BJ (cell line): ENCODE data around the gene APLN. TPM values are rescaled to one million over a fixed set of nuclear protein-coding genes. Genes with fewer than 3 reads are reported as not detected.
A peak's percentile ranks its signal among the peaks of the same experiment; 100 is the strongest.

Source experiments
- CTCF ChIA-PET: fragments of 350-600 bp; formaldehyde crosslinking; extraction: SDS; loops from one replicate; lab custom pipeline; 2021; ENCODE audit warnings: antibody characterized with exemption, inconsistent platforms; lab: Yijun Ruan, JAX
- POLR2A ChIA-PET: fragments of 300-600 bp; sonication (Branson Sonifier 250); formaldehyde crosslinking; extraction: SDS; loops from one replicate; lab custom pipeline; 2021; ENCODE audit warnings: antibody characterized with exemption; lab: Charles Lee
- DNase-seq: peaks from one replicate; pipeline ENCODE4 v3.0.0-alpha.2; 2011; ENCODE audit warnings: low read depth
- H3K27me3 ChIP-seq: 2 replicates; pipeline ENCODE4 v1.6.0; 2011; ENCODE audit warnings: low read length; ENCODE audit not compliant: control insufficient read depth, insufficient read depth
- H3K36me3 ChIP-seq: 2 replicates; pipeline ENCODE4 v1.5.1; 2011; ENCODE audit warnings: low read length; ENCODE audit not compliant: control insufficient read depth, insufficient read depth
- H3K4me3 ChIP-seq: 2 replicates; pipeline ENCODE4 v1.5.1; 2011; ENCODE audit warnings: low read depth, mild to moderate bottlenecking, control low read depth, low read length
- polyA minus RNA-seq: library from RNA; depleted of rRNA, polyadenylated mRNA; stranded (reverse); fragments of >200 nt; gene quantifications from 2 replicates; pipeline ENCODE4 v1.2.3, GENCODE V29; 2011; rRNA and poly(A)+ RNA removed
- polyA plus RNA-seq: library from polyadenylated mRNA; depleted of rRNA; stranded (reverse); fragments of >200 nt; gene quantifications from 2 replicates; pipeline ENCODE4 v1.2.3, GENCODE V29; 2011; rRNA removed
- TF ChIP-seq, protein P1 (sequence below): IDR thresholded peaks from 2 replicates; pipeline ENCODE4 v1.5.1; 2011; ENCODE audit warnings: low read depth, mild to moderate bottlenecking, control low read depth, inconsistent platforms, low read length, moderate library complexity; ENCODE audit not compliant: insufficient read depth

APLN gene, protein sequence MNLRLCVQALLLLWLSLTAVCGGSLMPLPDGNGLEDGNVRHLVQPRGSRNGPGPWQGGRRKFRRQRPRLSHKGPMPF
- polyA plus RNA-seq, result 0.09 and 0.11 TPM in 2 replicates
- polyA minus RNA-seq, result 0.10 TPM in 1 of 2 replicates, not detected in the other

DNA sequence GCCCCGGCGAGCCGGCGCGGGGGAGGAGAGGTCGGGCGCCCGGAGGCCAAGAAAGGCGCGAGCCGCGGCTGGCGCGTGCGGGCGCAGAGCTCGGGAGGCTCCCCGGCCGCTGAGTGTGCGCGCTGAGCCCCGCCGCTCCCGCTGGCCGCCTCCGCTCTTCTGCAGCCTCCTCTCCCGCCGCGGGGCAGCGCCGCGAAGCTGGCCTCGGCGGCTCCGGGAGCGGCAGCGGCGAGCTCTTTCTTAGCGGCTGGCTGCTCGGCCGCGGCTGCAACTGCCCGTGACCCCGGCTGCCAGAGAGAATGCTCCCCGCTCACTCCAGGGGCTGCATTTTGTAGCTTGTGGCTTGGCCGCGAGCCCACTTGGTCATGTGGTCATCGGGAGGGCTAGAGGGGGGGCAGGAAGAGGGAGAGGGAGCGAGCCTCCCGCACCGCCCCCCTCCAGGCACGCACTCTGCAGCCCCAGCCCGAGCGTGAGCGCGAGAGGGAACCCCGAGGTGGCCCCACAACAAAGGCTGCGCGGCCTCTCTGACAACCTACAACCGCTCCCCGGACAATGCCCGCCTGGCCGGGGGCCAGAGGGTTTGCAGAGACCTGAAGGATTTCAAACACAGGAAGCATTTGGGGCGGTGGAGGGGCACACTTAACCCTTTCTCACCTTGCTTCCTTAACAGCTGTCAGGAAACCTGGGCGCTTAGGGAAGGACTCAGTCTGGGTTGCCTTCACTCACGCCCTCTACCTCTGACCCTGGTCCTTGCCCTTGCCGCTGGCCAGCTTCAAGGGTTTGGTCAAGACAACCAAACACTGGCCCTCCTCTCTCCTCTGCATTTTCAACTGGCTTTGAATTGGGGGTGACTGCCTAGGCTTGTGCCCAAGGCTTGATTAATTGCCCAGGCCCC, at the start of gene APLN:
Gene APLN, minus strand, starts transcription at position 305 of the 895 bp plus-strand sequence. CDS start 326 bp downstream, outside the sequence.
- Histone ChIP-seq H3K27me3 (peaks cover 4% of the 10 kb centered on the region; the same call in 1 of the 2 replicates), H3K36me3 (no peaks in the 10 kb centered on the region), H3K4me3 (peak within 1 kb of the TSS; percentile 40)
- CTCF ChIA-PET, result interaction anchor here (0.6 to 3.8 kb wide), 5 partner anchors 11 to 72 kb away, joined by 3 to 19 read pairs (median 3); no protein-coding TSS in a partner anchor
- TF ChIP-seq, protein P1, sequence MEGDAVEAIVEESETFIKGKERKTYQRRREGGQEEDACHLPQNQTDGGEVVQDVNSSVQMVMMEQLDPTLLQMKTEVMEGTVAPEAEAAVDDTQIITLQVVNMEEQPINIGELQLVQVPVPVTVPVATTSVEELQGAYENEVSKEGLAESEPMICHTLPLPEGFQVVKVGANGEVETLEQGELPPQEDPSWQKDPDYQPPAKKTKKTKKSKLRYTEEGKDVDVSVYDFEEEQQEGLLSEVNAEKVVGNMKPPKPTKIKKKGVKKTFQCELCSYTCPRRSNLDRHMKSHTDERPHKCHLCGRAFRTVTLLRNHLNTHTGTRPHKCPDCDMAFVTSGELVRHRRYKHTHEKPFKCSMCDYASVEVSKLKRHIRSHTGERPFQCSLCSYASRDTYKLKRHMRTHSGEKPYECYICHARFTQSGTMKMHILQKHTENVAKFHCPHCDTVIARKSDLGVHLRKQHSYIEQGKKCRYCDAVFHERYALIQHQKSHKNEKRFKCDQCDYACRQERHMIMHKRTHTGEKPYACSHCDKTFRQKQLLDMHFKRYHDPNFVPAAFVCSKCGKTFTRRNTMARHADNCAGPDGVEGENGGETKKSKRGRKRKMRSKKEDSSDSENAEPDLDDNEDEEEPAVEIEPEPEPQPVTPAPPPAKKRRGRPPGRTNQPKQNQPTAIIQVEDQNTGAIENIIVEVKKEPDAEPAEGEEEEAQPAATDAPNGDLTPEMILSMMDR, result no peak
- POLR2A ChIA-PET, result no interaction called here
- no peak for DNase-seq

DNA sequence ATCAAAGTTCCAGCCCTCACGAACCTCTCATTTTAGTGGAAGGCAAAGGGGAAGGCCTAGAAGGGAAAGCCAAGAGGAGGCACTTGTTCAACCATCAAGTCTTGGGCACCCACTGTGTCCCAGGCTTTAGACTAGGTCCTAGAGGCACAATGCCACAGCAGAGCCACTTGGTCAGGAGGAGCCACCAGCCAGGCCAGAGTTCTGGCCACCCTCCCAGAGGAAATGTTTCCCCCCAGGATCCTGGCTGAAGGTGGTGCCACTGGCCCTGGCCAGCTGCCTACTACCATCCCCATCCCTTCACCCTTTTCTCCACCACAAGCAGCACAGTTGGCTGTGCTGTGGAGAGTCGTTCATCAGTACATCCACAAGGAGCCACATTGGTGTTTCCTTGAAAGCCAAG, 49.7 kb upstream of the APLN start:
- Histone ChIP-seq H3K36me3 (no peaks in the 10 kb centered on the region), H3K4me3 (no peak overlapping the region), H3K27me3 (no peaks in the 10 kb centered on the region)
- DNase-seq, result no peak
- ChIA-PET POLR2A (no interaction called here), CTCF (no interaction called here)
- TF ChIP-seq, protein P1, result no peak

- no peak for DNase-seq
- Histone ChIP-seq H3K4me3 (no peak overlapping the region), H3K27me3 (no peaks in the 10 kb centered on the region), H3K36me3 (no peaks in the 10 kb centered on the region)
- POLR2A ChIA-PET, result no interaction called here
- CTCF ChIA-PET, result no interaction called here
- TF ChIP-seq, protein P1, result no peak
Observed at GRCh38 chrX:129701624-129702069, 46.9 kb upstream of the APLN start.

GRCh38 chrX:129700536-129700935, 45.8 kb upstream of the APLN start:
- ChIA-PET POLR2A (no interaction called here), CTCF (interaction anchor here (1.3 kb wide), 1 partner anchor 13 kb away, joined by 3 read pairs; no protein-coding TSS in a partner anchor)
- H3K27me3 ChIP-seq, result peaks cover 2% of the 10 kb centered on the region; the same call in 1 of the 2 replicates
- H3K4me3 ChIP-seq, result no peak overlapping the region
- TF ChIP-seq, protein P1, result no peak
- DNase-seq, result no peak
- no peaks in the 10 kb centered on the region for H3K36me3 ChIP-seq

GRCh38 chrX:129698150-129698549, 43.4 kb upstream of the APLN start:
- no peak for DNase-seq
- ChIA-PET POLR2A (no interaction called here), CTCF (no interaction called here)
- Histone ChIP-seq H3K27me3 (peaks cover 2% of the 10 kb centered on the region; the same call in 1 of the 2 replicates), H3K36me3 (no peaks in the 10 kb centered on the region), H3K4me3 (no peak overlapping the region)
- TF ChIP-seq, protein P1, result no peak
